CD4-positive, alpha-beta T cell treated with Interferon gamma for 1 hour (primary cell): Measurements from ENCODE around the gene TULP4.
"Not testable (repeated sequence)": the region's sequence is repeated elsewhere in the genome, so short reads cannot be mapped to it uniquely, and the experiment has no call there.

ENCODE experiments used
- DNase-seq: peaks from one replicate; pipeline ENCODE4 v3.0.0-alpha.2; 2020

Gene TULP4

GRCh38 chr6:158438226-158438625 lies 126.0 kb downstream of the TULP4 start:
- DNase-seq: no peak

GRCh38 chr6:158439255-158439654 lies 127.0 kb downstream of the TULP4 start:
- peak; percentile 13 for DNase-seq

GRCh38 chr6:158441716-158442215 lies 129.5 kb downstream of the TULP4 start:
- no peak for DNase-seq

- DNase-seq: no peak
These were observed 130.0 kb downstream of the TULP4 start for GRCh38 chr6:158442306-158442705.

GRCh38 chr6:158445426-158446085 lies 133.3 kb downstream of the TULP4 start:
- no peak for DNase-seq

GRCh38 chr6:158448856-158449255 lies 136.6 kb downstream of the TULP4 start:
- no peak for DNase-seq

GRCh38 chr6:158452191-158452590 lies 139.9 kb downstream of the TULP4 start:
- no peak for DNase-seq

- DNase-seq: no peak
These were observed 144.9 kb downstream of the TULP4 start for GRCh38 chr6:158457131-158457530.

- no peak for DNase-seq
These were observed 145.5 kb downstream of the TULP4 start for GRCh38 chr6:158457616-158458278.

- no peak for DNase-seq
These were observed 147.5 kb downstream of the TULP4 start for GRCh38 chr6:158459726-158460125.

GRCh38 chr6:158460602-158461169 lies 148.4 kb downstream of the TULP4 start:
- no peak for DNase-seq

GRCh38 chr6:158461954-158462353 lies 149.7 kb downstream of the TULP4 start:
- no peak for DNase-seq

- no peak for DNase-seq
These were observed 152.2 kb downstream of the TULP4 start for GRCh38 chr6:158464483-158464882.

GRCh38 chr6:158465257-158465656 lies 153.0 kb downstream of the TULP4 start:
- DNase-seq: no peak

GRCh38 chr6:158465747-158466146 lies 153.5 kb downstream of the TULP4 start:
- no peak for DNase-seq

- DNase-seq: no peak
These were observed 155.7 kb downstream of the TULP4 start for GRCh38 chr6:158467923-158468322.

- DNase-seq: no peak
These were observed 156.4 kb downstream of the TULP4 start for GRCh38 chr6:158468666-158469065.

GRCh38 chr6:158470023-158470422 lies 157.8 kb downstream of the TULP4 start:
- not testable (repeated sequence) for DNase-seq

- DNase-seq: no peak
These were observed 159.1 kb downstream of the TULP4 start for GRCh38 chr6:158471339-158471738.

GRCh38 chr6:158472447-158472846 lies 160.2 kb downstream of the TULP4 start:
- DNase-seq: no peak

GRCh38 chr6:158474961-158475343 lies 162.7 kb downstream of the TULP4 start:
- DNase-seq: no peak

GRCh38 chr6:158475344-158476302 lies 163.4 kb downstream of the TULP4 start:
- no peak for DNase-seq

- no peak for DNase-seq
These were observed 164.1 kb downstream of the TULP4 start for GRCh38 chr6:158476389-158476788.
